Adrenal gland (tissue), 12 donors: Measurements from ENCODE around the gene TEAD1. TPM values are rescaled to one million over a fixed set of nuclear protein-coding genes. Genes with fewer than 3 reads are reported as not detected.

Experiments
- DNase-seq, 7 donors: peaks; one replicate each; pipeline ENCODE4 v3.0.0-alpha.2; 2019 to 2020
- H3K27ac ChIP-seq, 5 donors: fragments of 200-600 bp; sonication (generic) in 4 of 5; 1 replicate in 3 of 5; 2 replicates in 2 of 5; pipeline versions ENCODE4 v1.5.1 to v1.8.0; 2016 to 2020; ENCODE audit warnings: mild to moderate bottlenecking in 1 of 5
- H3K27me3 ChIP-seq: fragments of 200-600 bp; 2 replicates; pipeline ENCODE4 v1.8.0; 2021
- H3K36me3 ChIP-seq, 2 donors: fragments of 200-600 bp; replicated peaks in 1 of 2; 1 replicate in 1 of 2; 2 replicates in 1 of 2; pipeline versions ENCODE4 v1.5.1 to v1.8.0; 2018 to 2022
- H3K4me1 ChIP-seq, 2 donors: fragments of 200-600 bp; replicated peaks in 1 of 2; 1 replicate in 1 of 2; 2 replicates in 1 of 2; pipeline versions ENCODE4 v1.5.1 to v1.8.0; 2018 to 2021
- H3K4me3 ChIP-seq, 4 donors: fragments of 200-600 bp; sonication (generic) in 3 of 4; one replicate each; pipeline ENCODE4 v1.5.1; 2016 to 2018
- H3K9me3 ChIP-seq, 3 donors: fragments of 200-600 bp; sonication (generic) in 1 of 3; replicated peaks in 1 of 3; 1 replicate in 2 of 3; 2 replicates in 1 of 3; pipeline versions ENCODE4 v1.5.1 to v1.8.0; 2016 to 2021
- POLR2A ChIP-seq, 2 donors: fragments of 450-650 bp; IDR thresholded peaks; one replicate each; pipeline ENCODE4 v1.6.1; 2017; ENCODE audit warnings: antibody characterized with exemption in 2 of 2, mild to moderate bottlenecking in 2 of 2, moderate library complexity in 1 of 2
- WGBS, 4 donors: extraction: QIAGEN DNeasy Blood & Tissue Kit in 2 of 4; methylation state at CpG; one replicate each; pipeline versions ENCODE4 v1.1.5 to v1.1.7; 2013 to 2017; 5-methylcytosine and 5-hydroxymethylcytosine counted together
- intact Hi-C, 2 donors: fragments of 100-400 bp; cut with DNase I; formaldehyde crosslinking; loops; one replicate each; pipeline versions ENCODE4 v1.14.1 to v1.15.0; 2022 to 2023
- polyA plus RNA-seq, 3 donors: library from polyadenylated mRNA; stranded (reverse); fragments of 200-250 nt in 2 of 3; fragments of 350-450 nt in 1 of 3; fragmentation: Illumina TruSeq in 1 of 3; extraction: RNeasy Lipid Tissue Mini Kit (QIAGEN cat#74804) in 1 of 3; gene quantifications; one replicate each; pipeline ENCODE4 v1.2.3, GENCODE V29; 2013 to 2014
- total RNA-seq, 9 donors: library from RNA; depleted of rRNA in 4 of 9; stranded (reverse); fragments of >200 nt in 4 of 9; fragments of 120-200 nt in 1 of 9; fragmentation: NEBNext Ultra II Directional in 1 of 9; extraction: Animal tissue kit (Norgen Biotek cat#: 25700) in 1 of 9; gene quantifications; one replicate each; pipeline versions ENCODE4 v1.1.0 to v1.2.4, GENCODE V29; 2013 to 2023
- TF ChIP-seq, protein P1 (sequence below), 6 experiments: fragments of 450-650 bp in 4 of 6; fragments of 200-600 bp in 2 of 6; sonication (generic) in 1 of 6; IDR thresholded peaks; 1 replicate in 5 of 6; 2 replicates in 1 of 6; pipeline versions ENCODE4 v1.5.1 to v1.8.0; 2016 to 2021; ENCODE audit warnings: antibody characterized with exemption in 6 of 6, mild to moderate bottlenecking in 2 of 6, moderate library complexity in 1 of 6
- donor health status: healthy with polysubstance abuse.
- donor health status: Bipolar disorder and iron deficiency.
- donor health status: DM: yes; HTN: yes; CAD: no.
- donor health status: DM: no; HTN: no; CAD: no.
- donor health status: DM: no; HTN: no; CAD: no.
- donor health status: DM: yes; HTN: yes; CAD: no.

The TEAD1 gene
- total and polyA plus RNA-seq, 12 donors: 3.9 to 49.9 (median 35.1) TPM

DNA sequence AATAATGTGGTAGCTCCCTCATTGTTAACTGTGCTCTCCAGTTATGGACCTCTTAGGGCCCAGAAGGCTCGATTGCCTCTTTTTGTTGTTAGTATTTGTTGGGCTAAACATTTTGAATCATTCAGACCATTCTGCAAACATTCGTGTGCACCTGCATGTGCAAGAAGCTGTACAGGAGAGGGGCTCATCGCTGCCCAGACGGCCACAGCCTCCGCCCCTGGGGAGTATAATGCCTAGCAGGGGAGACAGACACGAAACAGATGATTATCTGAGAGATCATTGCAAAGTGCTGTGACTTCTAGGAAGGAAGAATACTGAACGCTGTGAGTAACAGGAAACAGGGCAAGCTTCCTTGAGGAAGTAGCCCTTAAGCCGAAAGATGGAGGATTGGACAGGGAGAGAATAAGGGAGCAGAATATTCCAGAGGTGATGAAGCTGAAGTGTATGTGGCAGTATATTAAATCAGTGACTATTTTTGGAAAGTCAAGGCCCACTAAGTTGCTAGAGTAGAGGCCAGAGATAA, 211.6 kb downstream of the TEAD1 start:
- no peak overlapping the region for H3K27ac ChIP-seq

DNA sequence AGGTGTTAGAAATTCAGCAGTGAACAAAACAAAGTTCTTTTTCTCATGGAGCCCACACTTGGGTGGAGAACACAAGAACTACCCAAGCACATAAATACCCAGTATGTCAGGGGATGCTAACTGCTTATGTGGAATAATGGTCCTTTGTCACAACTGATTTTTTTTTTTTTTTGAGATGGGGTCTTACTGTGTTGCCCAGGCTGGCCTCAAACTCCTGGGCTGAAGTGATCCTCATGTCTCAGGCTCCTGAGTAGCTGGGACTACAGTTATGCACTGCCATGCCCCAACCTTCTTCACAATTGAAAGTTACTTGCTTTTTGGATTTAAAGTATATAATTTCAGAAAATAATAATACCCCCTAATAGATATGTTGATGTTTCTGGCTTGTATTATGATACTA, 212.3 kb downstream of the TEAD1 start:
- Histone ChIP-seq H3K27me3 (no peaks in the 10 kb centered on the region), H3K27ac (no peak overlapping the region), H3K4me1 (peaks cover 0 to 9% of the 10 kb centered on the region in 2 donors), H3K4me3 (no peak overlapping the region), H3K9me3 (no peaks in the 10 kb centered on the region), H3K36me3 (peaks cover 0 to 27% of the 10 kb centered on the region in 2 donors)
- TF ChIP-seq POLR2A (IDR thresholded peaks at IDR 0.05): no peak
- TF ChIP-seq, protein P1, sequence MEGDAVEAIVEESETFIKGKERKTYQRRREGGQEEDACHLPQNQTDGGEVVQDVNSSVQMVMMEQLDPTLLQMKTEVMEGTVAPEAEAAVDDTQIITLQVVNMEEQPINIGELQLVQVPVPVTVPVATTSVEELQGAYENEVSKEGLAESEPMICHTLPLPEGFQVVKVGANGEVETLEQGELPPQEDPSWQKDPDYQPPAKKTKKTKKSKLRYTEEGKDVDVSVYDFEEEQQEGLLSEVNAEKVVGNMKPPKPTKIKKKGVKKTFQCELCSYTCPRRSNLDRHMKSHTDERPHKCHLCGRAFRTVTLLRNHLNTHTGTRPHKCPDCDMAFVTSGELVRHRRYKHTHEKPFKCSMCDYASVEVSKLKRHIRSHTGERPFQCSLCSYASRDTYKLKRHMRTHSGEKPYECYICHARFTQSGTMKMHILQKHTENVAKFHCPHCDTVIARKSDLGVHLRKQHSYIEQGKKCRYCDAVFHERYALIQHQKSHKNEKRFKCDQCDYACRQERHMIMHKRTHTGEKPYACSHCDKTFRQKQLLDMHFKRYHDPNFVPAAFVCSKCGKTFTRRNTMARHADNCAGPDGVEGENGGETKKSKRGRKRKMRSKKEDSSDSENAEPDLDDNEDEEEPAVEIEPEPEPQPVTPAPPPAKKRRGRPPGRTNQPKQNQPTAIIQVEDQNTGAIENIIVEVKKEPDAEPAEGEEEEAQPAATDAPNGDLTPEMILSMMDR (IDR thresholded peaks at IDR 0.05): no peak
- intact Hi-C loops: loop anchor here (10.0 kb wide), 5 partner anchors 62 to 292 kb away; partner anchors contain the start of gene TEAD1 (in 1 of the 2)
- no peak for DNase-seq

More for the DNA sequence above, 211.6 kb downstream of the TEAD1 start:
- Histone ChIP-seq H3K27me3 (no peaks in the 10 kb centered on the region), H3K36me3 (peaks cover 0 to 28% of the 10 kb centered on the region in 2 donors), H3K9me3 (no peaks in the 10 kb centered on the region), H3K4me3 (no peak overlapping the region), H3K4me1 (peaks cover 0 to 9% of the 10 kb centered on the region in 2 donors)
- TF ChIP-seq, protein P1 (IDR thresholded peaks at IDR 0.05): no peak
- TF ChIP-seq POLR2A (IDR thresholded peaks at IDR 0.05): no peak
- WGBS, 4 donors: 63 to 85% (median 80%) methylated on average over 8 of the region's 8 CpGs
- intact Hi-C loops: loop anchor here (10.0 kb wide), 5 partner anchors 61 to 291 kb away; partner anchors contain the start of gene TEAD1 (in 1 of the 2)
- no peak for DNase-seq

DNA sequence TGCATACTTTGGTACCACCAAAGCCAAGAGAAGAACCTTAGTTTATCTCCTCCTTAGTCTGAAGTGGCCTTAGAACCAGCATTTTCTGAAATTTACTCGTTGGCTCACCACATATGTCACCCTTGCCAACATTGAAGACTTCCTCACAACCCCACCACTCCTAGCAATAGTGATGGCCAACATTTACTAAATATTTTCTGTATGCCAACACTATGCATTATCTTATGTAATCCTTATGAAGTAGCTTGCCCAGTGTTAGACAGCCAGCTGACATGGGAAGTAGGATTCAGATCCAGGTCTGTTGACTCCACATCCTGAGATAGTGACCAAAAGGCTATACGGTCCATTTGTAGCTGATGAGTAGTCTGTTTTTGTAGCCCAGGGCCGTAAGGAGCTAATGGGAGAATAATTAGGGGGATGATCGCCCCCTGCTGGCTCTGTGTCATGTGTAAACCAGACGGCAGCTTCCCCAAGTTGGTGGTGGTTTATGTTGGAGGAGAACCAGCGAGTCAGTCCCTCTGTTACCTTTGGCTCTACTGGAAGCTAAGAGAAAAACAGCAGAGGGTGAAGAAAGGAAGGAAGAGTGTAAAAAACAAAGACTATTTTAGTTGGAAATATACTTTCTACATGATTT, 214.4 kb downstream of the TEAD1 start:
- 19 to 25% (median 23%) methylated on average over 6 of the region's 6 CpGs for WGBS, 4 donors
- Histone ChIP-seq H3K4me3 (no peak overlapping the region), H3K27ac (peak overlapping the region in 2 of 5 donors; percentile 45 to 78), H3K9me3 (no peaks in the 10 kb centered on the region), H3K27me3 (no peaks in the 10 kb centered on the region), H3K36me3 (peaks cover 0 to 5% of the 10 kb centered on the region in 2 donors), H3K4me1 (peaks cover 0 to 11% of the 10 kb centered on the region in 2 donors)
- TF ChIP-seq, protein P1 (IDR thresholded peaks at IDR 0.05): peak; percentile 59 to 82 (median 72)
- TF ChIP-seq POLR2A (IDR thresholded peaks at IDR 0.05): no peak
- intact Hi-C loops: loop anchor here (2.0 to 10.0 kb wide), 6 partner anchors 64 to 294 kb away; partner anchors contain the start of gene TEAD1 (in 1 of the 2)
- DNase-seq: peak; percentile 76 to 96 (median 90)

DNA sequence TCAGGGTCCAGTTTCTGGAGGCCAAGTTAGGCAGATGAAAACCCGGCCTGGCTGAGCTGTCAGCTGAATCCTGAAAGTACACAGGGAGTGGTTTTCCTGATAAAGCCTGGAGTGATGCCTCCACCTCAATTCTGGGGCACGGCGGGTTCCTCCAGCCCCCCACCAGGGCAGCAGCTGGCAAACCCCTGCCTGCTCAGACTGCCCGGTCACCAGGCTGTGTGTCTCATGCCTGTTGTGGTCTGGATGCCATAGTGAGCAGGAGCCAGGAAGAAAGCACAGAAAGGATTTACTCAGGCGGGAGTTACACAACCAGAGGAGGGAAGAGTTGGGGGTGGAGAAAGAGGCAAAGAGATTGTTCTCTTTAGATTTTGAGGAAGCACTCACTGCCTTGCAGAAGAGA, 215.0 kb downstream of the TEAD1 start:
- TF ChIP-seq POLR2A (IDR thresholded peaks at IDR 0.05): no peak
- TF ChIP-seq, protein P1 (IDR thresholded peaks at IDR 0.05): no peak
- intact Hi-C loops: loop anchor here (2.0 to 10.0 kb wide), 6 partner anchors 64 to 294 kb away; partner anchors contain the start of gene TEAD1 (in 1 of the 2)
- Histone ChIP-seq H3K4me3 (no peak overlapping the region), H3K9me3 (no peaks in the 10 kb centered on the region), H3K4me1 (peaks cover 3 to 15% of the 10 kb centered on the region in 2 donors), H3K36me3 (no peaks in the 10 kb centered on the region), H3K27me3 (no peaks in the 10 kb centered on the region), H3K27ac (peak overlapping the region in 2 of 5 donors; percentile 45 to 78)
- peak in 2 of 7 donors; percentile 18 to 24 for DNase-seq
- WGBS, 4 donors: 57 to 64% (median 60%) methylated on average over 3 to 5 of the region's 5 CpGs
